HepG2 (cell line): ENCODE data around the gene CYP2W1. TPM values are rescaled to one million over a fixed set of nuclear protein-coding genes. Genes with fewer than 3 reads are reported as not detected.

Experiments
- ATF1 ChIP-seq: IDR thresholded peaks from 2 replicates; pipeline ENCODE4 v1.6.1; 2016; ENCODE audit warnings: mild to moderate bottlenecking, control low read depth
- CREM ChIP-seq, 2 experiments: sonication (generic) in 1 of 2; formaldehyde crosslinking in 1 of 2; IDR thresholded peaks; 2 replicates each; pipeline versions ENCODE4 v1.4.0 to v1.6.1; 2016 to 2020; ENCODE audit warnings: antibody characterized with exemption in 1 of 2, mild to moderate bottlenecking in 1 of 2, missing genetic modification reagents in 1 of 2
- ELK4 ChIP-seq: sonication (generic); formaldehyde crosslinking; IDR thresholded peaks from 2 replicates; pipeline ENCODE4 v1.9.0; 2021; ENCODE audit warnings: missing genetic modification reagents, borderline replicate concordance
- HINFP ChIP-seq: sonication (generic); formaldehyde crosslinking; IDR thresholded peaks from 2 replicates; pipeline ENCODE4 v1.4.0; 2020; ENCODE audit warnings: low read depth, mild to moderate bottlenecking, missing genetic modification reagents
- HMGXB4 ChIP-seq, 2 experiments: sonication (generic) in 1 of 2; formaldehyde crosslinking in 1 of 2; IDR thresholded peaks; 2 replicates each; pipeline versions ENCODE4 v1.4.0 to v1.6.1; 2018 to 2020; ENCODE audit warnings: missing genetic modification reagents in 2 of 2, borderline replicate concordance in 1 of 2, low read depth in 1 of 2, mild to moderate bottlenecking in 1 of 2, missing biosample characterization in 1 of 2
- HOXA3 ChIP-seq: sonication (generic); formaldehyde crosslinking; IDR thresholded peaks from 2 replicates; pipeline ENCODE4 v1.5.0; 2020; ENCODE audit warnings: missing genetic modification reagents
- NCOA2 ChIP-seq: sonication (generic); formaldehyde crosslinking; IDR thresholded peaks from 2 replicates; pipeline ENCODE4 v1.8.0; 2022; ENCODE audit warnings: inconsistent platforms
- PAF1 ChIP-seq: IDR thresholded peaks from 2 replicates; pipeline ENCODE4 v1.6.1; 2016; ENCODE audit warnings: missing genetic modification reagents, missing compliant biosample characterization
- SNAPC2 ChIP-seq: sonication (generic); formaldehyde crosslinking; IDR thresholded peaks from 2 replicates; pipeline ENCODE4 v1.8.1; 2022; ENCODE audit warnings: mild to moderate bottlenecking, missing genetic modification reagents
- SPEN ChIP-seq: sonication (generic); formaldehyde crosslinking; IDR thresholded peaks from 2 replicates; pipeline ENCODE4 v1.5.1; 2020; ENCODE audit warnings: low read depth, mild to moderate bottlenecking, missing genetic modification reagents
- ZNF281 ChIP-seq: sonication (generic); formaldehyde crosslinking; IDR thresholded peaks from 2 replicates; pipeline ENCODE4 v1.4.0; 2020; ENCODE audit warnings: missing genetic modification reagents, borderline replicate concordance
- ZNF607 ChIP-seq: sonication (generic); formaldehyde crosslinking; IDR thresholded peaks from 2 replicates; pipeline ENCODE4 v1.5.1; 2020; ENCODE audit warnings: missing genetic modification reagents, mild to moderate bottlenecking, borderline replicate concordance
- polyA plus RNA-seq, 8 experiments: library from polyadenylated mRNA; depleted of rRNA in 3 of 8; stranded (reverse) in 7 of 8; unstranded in 1 of 8; fragments of >200 nt; fragmentation: Illumina TruSeq in 4 of 8; extraction: Trizol in 4 of 8; gene quantifications; 2 replicates each; pipeline versions ENCODE4 v1.2.1 to v1.2.3, GENCODE V29; 2011 to 2016; ENCODE audit warnings: low read depth in 4 of 8, missing spikeins in 1 of 8, mixed read lengths in 1 of 8; ENCODE audit not compliant: insufficient read depth in 1 of 8
- total RNA-seq, 5 experiments: library from RNA; depleted of rRNA; stranded (reverse); fragments of >200 nt; fragmentation: Illumina TruSeq; extraction: Trizol; gene quantifications; 2 replicates each; pipeline ENCODE4 v1.2.3, GENCODE V29; 2016; ENCODE audit warnings: low read depth in 1 of 5
- TF ChIP-seq, protein P1 (sequence below): sonication (generic); formaldehyde crosslinking; IDR thresholded peaks from 2 replicates; pipeline ENCODE4 v1.4.0; 2020; ENCODE audit warnings: missing genetic modification reagents, borderline replicate concordance
- TF ChIP-seq, protein P2 (sequence below): sonication (generic); formaldehyde crosslinking; IDR thresholded peaks from 2 replicates; pipeline ENCODE4 v1.9.0; 2022; ENCODE audit warnings: missing genetic modification reagents, mild to moderate bottlenecking, borderline replicate concordance

The CYP2W1 gene
- total and polyA plus RNA-seq, 2 of the 13 experiments (the other 11 are each of a cell fraction or from before 2014, with no cell fraction given), result 19.5 to 31.7 TPM

DNA sequence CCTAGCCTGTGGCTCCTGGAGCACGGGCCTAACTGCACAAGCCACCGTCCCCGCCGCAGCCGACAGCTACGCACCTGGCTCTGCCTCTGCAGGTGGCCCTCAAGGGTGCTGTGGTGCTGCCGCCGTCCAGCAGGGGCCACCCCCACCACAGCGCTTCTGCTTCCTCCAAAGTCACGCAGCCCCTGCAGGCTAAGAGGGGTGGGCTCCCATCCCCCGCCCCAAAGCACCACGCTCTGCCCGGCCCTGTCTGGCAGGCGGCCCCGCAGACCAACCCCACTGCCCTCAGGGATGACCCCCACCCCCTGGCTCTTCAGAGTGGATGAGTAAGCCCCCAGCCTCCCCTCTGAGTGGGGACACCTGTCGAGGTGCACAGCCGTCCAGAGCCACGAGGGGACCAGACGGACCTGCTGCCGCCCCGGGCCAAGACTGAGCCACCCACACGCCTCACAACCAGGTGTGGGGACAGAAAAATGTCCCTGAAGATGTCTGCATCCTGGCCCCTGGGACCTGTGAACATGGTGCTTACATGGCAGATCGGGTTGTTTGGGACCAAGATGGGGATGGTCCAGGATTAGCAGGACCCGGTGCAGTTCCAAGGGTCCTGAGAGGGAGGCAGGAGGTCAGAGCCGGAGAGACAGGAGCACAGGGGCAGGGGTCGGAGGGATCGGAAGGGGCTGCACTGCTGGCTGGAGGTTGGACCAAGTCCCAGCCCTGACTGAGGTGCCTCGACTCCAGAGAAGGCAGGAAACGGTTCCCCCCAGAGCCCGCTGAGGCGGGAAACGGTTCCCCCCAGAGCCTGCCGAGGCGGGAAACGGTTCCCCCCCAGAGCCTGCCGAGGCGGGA lies 19.5 kb upstream of the CYP2W1 start (continued):
- TF ChIP-seq, protein P1, sequence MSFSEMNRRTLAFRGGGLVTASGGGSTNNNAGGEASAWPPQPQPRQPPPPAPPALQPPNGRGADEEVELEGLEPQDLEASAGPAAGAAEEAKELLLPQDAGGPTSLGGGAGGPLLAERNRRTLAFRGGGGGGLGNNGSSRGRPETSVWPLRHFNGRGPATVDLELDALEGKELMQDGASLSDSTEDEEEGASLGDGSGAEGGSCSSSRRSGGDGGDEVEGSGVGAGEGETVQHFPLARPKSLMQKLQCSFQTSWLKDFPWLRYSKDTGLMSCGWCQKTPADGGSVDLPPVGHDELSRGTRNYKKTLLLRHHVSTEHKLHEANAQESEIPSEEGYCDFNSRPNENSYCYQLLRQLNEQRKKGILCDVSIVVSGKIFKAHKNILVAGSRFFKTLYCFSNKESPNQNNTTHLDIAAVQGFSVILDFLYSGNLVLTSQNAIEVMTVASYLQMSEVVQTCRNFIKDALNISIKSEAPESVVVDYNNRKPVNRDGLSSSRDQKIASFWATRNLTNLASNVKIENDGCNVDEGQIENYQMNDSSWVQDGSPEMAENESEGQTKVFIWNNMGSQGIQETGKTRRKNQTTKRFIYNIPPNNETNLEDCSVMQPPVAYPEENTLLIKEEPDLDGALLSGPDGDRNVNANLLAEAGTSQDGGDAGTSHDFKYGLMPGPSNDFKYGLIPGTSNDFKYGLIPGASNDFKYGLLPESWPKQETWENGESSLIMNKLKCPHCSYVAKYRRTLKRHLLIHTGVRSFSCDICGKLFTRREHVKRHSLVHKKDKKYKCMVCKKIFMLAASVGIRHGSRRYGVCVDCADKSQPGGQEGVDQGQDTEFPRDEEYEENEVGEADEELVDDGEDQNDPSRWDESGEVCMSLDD (CRISPR knock-in tag), result no peak
- TF ChIP-seq HOXA3 (CRISPR knock-in tag) (peak; percentile 69; the same call in 1 of the 2 replicates), ZNF281 (CRISPR knock-in tag) (peak; percentile 40; the same call in 1 of the 2 replicates), HMGXB4 (CRISPR knock-in tag; IDR thresholded peaks at IDR 0.05; ENCODE audit: borderline replicate concordance in 1 of 2, low read depth in 1 of 2) (peak; percentile 13 to 65; a peak in 2 of 4 replicates), PAF1 (CRISPR knock-in tag) (0 out of 2 replicates have a peak, but pooled peaks have one; percentile 21), NCOA2 (CRISPR knock-in tag) (no peak), HINFP (no peak), SPEN (CRISPR knock-in tag) (peak; percentile 51), CREM (IDR thresholded peaks at IDR 0.05) (no peak), CREM (CRISPR knock-in tag; IDR thresholded peaks at IDR 0.05) (no peak), ZNF607 (CRISPR knock-in tag) (peak; percentile 46; the same call in 1 of the 2 replicates), ELK4 (CRISPR knock-in tag) (no peak), ATF1 (CRISPR knock-in tag) (no peak), SNAPC2 (CRISPR knock-in tag) (no peak)
- TF ChIP-seq, protein P2, sequence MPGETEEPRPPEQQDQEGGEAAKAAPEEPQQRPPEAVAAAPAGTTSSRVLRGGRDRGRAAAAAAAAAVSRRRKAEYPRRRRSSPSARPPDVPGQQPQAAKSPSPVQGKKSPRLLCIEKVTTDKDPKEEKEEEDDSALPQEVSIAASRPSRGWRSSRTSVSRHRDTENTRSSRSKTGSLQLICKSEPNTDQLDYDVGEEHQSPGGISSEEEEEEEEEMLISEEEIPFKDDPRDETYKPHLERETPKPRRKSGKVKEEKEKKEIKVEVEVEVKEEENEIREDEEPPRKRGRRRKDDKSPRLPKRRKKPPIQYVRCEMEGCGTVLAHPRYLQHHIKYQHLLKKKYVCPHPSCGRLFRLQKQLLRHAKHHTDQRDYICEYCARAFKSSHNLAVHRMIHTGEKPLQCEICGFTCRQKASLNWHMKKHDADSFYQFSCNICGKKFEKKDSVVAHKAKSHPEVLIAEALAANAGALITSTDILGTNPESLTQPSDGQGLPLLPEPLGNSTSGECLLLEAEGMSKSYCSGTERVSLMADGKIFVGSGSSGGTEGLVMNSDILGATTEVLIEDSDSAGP (CRISPR knock-in tag), result no peak; the same call in 1 of the 2 replicates
